WI38 (cell line): ENCODE data around the gene PLCG1.

ENCODE experiments used
- H3K4me3 ChIP-seq: 2 replicates; pipeline ENCODE4 v1.5.1; 2011; ENCODE audit warnings: low read depth, mild to moderate bottlenecking, control low read depth, low read length
- CTCF ChIP-seq: IDR thresholded peaks from 2 replicates; pipeline ENCODE4 v1.5.1; 2012; ENCODE audit warnings: low read depth, mild to moderate bottlenecking, control low read depth, low read length

PLCG1 gene

GRCh38 chr20:41145821-41146620, 8.7 kb downstream of the PLCG1 start:
- H3K4me3 ChIP-seq, result no peak overlapping the region
- no peak for TF ChIP-seq CTCF

- no peak for TF ChIP-seq CTCF
- no peak overlapping the region for H3K4me3 ChIP-seq
Measured at GRCh38 chr20:41147767-41148191, 10.4 kb downstream of the PLCG1 start.

- TF ChIP-seq CTCF, result no peak
- no peak overlapping the region for H3K4me3 ChIP-seq
Measured at GRCh38 chr20:41148942-41149341, 11.6 kb downstream of the PLCG1 start.

GRCh38 chr20:41150664-41151063, 13.3 kb downstream of the PLCG1 start:
- no peak for TF ChIP-seq CTCF
- H3K4me3 ChIP-seq, result no peak overlapping the region

GRCh38 chr20:41151134-41151869, 14.0 kb downstream of the PLCG1 start:
- TF ChIP-seq CTCF, result no peak
- H3K4me3 ChIP-seq, result no peak overlapping the region

- no peak overlapping the region for H3K4me3 ChIP-seq
- no peak for TF ChIP-seq CTCF
Measured at GRCh38 chr20:41152108-41152757, 14.9 kb downstream of the PLCG1 start.
